ENCODE data around the gene CDKN1B. TPM values are rescaled to one million over a fixed set of nuclear protein-coding genes. Genes with fewer than 3 reads are reported as not detected.

Gene CDKN1B
- total and polyA plus RNA-seq, 2 of the 13 experiments (the other 11 are each of a cell fraction or from before 2014, with no cell fraction given), result 20.1 to 37.2 TPM

DNA sequence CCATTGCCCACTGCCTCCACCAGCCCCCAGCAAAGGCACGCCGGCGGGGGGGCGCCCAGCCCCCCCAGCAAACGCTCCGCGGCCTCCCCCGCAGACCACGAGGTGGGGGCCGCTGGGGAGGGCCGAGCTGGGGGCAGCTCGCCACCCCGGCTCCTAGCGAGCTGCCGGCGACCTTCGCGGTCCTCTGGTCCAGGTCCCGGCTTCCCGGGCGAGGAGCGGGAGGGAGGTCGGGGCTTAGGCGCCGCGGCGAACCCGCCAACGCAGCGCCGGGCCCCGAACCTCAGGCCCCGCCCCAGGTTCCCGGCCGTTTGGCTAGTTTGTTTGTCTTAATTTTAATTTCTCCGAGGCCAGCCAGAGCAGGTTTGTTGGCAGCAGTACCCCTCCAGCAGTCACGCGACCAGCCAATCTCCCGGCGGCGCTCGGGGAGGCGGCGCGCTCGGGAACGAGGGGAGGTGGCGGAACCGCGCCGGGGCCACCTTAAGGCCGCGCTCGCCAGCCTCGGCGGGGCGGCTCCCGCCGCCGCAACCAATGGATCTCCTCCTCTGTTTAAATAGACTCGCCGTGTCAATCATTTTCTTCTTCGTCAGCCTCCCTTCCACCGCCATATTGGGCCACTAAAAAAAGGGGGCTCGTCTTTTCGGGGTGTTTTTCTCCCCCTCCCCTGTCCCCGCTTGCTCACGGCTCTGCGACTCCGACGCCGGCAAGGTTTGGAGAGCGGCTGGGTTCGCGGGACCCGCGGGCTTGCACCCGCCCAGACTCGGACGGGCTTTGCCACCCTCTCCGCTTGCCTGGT, at the start of gene CDKN1B (continued):
- TF ChIP-seq, protein P1, sequence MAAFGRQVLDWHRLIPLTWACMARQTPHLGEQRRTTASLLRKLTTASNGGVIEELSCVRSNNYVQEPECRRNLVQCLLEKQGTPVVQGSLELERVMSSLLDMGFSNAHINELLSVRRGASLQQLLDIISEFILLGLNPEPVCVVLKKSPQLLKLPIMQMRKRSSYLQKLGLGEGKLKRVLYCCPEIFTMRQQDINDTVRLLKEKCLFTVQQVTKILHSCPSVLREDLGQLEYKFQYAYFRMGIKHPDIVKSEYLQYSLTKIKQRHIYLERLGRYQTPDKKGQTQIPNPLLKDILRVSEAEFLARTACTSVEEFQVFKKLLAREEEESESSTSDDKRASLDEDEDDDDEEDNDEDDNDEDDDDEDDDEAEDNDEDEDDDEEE (CRISPR knock-in tag; IDR thresholded peaks at IDR 0.05), result 0 out of 2 replicates have a peak, but pooled peaks have one; percentile 33
- TF ChIP-seq NAIF1 (CRISPR knock-in tag; IDR thresholded peaks at IDR 0.05; ENCODE audit: borderline replicate concordance), result peak; percentile 6; the same call in 1 of the 2 replicates
- TF ChIP-seq SALL2 (CRISPR knock-in tag; IDR thresholded peaks at IDR 0.05), result no peak
- no peak for TF ChIP-seq NCOA5 (CRISPR knock-in tag; IDR thresholded peaks at IDR 0.05)
- TF ChIP-seq MIER2 (CRISPR knock-in tag; IDR thresholded peaks at IDR 0.05), result no peak
- TF ChIP-seq ZNF816 (CRISPR knock-in tag; IDR thresholded peaks at IDR 0.05; ENCODE audit: borderline replicate concordance), result peak; percentile 59; the same call in 1 of the 2 replicates
- TF ChIP-seq NCOA1 (CRISPR knock-in tag; IDR thresholded peaks at IDR 0.05), result 0 out of 2 replicates have a peak, but pooled peaks have one; percentile 24
- TF ChIP-seq ZNF317 (CRISPR knock-in tag; IDR thresholded peaks at IDR 0.05), result no peak
- peak; percentile 96 for TF ChIP-seq ZBTB25 (CRISPR knock-in tag; IDR thresholded peaks at IDR 0.05)
- TF ChIP-seq MXD1 (CRISPR knock-in tag; IDR thresholded peaks at IDR 0.05), result peak; percentile 2; the same call in 1 of the 2 replicates
- 0 out of 2 replicates have a peak, but pooled peaks have one; percentile 19 for TF ChIP-seq JUN (CRISPR knock-in tag; IDR thresholded peaks at IDR 0.05)
- TF ChIP-seq ZNF572 (CRISPR knock-in tag; IDR thresholded peaks at IDR 0.05), result no peak
- TF ChIP-seq ETV5 (CRISPR knock-in tag; IDR thresholded peaks at IDR 0.05; ENCODE audit: borderline replicate concordance), result peak; percentile 14; the same call in 1 of the 2 replicates
